ENCODE measurements around the gene TMEM235.
A peak's percentile ranks its signal among the peaks of the same experiment; 100 is the strongest.

The TMEM235 gene

DNA sequence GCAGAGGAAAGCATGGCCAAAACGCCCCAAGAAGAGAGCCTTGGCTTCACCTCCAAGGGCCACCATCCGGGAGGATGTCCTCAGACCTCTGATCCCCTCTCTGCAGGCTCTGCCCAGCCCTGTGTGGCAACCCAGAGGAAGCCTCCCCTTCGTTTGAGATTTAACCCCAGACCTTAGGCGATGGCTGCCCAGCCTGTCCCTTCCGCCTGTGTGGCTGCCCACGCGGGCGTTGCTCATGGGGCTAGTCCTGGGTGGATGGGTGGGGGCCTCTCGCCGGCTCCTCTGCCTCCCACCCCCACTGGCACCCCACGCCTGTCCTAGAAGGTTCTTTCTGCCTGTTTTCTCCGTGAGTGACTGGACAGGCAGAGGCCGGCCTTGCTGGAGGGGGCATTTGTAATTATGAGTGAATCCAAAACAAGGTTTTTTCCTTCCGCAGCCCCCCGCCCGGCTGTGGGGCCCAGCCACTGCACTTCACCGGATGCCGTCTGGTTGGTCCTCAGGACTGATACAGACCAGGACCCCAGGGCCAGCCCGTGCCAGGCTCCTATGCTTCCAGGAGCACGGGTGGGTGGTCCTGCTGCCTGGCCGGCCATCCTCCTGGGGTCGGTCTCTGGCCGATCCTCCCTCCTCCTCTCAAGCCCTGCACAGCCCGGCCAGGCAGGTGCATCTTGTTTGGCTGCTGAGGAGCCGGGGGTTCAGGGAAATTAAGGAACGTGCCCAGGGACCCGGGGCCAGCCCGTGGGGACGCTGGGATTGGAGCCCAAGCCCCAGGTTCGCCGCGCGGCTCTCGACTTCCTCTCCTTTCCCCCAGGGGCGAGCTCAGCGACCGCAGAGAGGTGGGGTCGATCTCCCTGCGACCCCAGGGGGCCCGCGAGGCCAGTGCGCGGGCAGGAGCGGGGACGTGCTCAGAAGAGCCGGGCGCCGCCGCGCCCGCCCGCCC lies at the start of gene TMEM235:
TSS of gene TMEM235 (plus strand) at position 636 of the 940 bp plus-strand sequence. CDS start 393 bp downstream, outside the sequence.
- DNase-seq: no peak

DNA sequence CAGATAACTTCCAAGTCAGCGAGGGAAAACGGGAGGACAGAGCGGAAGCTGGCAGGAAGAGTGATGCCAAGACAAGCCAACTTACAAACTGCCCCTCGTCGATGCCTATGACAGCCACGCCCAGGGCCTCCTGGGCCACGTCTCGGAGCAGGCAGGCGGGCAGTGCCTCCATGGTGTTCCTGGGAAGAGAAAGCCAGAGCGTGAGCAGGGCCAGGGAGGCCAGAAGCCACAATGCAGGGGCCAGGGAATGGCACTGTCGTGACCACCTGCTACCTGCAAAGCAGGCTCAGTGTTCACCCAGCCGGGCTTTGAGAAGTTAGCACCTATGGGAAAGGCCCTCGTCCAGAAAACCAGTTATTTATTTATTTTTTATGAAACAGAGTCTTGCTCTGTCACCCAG lies 48.9 kb upstream of the TMEM235 start:
- DNase-seq: no peak

DNA sequence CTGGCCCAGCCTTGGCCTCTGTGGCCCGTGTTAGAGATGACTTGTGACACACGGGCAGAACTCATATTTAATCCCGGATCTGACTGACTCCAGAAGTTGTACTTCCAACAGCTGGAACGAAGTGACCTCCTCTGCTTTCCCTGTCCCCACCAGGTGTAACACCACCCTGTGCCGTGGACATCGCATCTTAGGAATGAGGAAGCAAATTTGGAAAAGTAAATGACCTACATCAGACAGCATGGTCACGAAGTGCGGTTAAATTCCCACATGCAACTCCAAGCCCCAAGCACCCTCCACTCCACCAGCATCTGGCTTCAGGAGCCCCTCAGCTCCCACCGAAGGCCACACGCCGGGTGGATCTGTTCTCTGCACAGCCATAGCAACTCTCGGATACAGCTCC lies 47.5 kb upstream of the TMEM235 start:
- no peak for DNase-seq

DNA sequence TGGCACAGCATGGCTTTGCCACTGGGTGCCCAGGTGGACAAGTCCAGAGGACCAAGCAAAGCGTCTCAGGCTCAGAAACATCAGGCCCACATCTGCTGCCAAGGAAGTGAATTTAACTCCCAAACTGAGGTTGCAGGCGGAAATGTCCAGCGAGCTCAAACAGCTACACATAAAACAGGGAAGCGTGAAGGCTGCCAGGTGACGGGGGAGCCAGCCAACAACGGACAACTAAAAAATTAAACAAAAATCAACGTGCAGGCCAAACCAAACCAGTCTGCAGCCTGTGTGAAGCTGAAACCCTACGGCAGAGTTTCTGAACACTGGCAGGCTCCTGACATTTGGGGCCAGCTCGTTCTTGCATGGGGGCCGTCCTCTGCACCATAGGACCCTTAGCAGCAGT lies 47.1 kb upstream of the TMEM235 start:
- DNase-seq: no peak

DNA sequence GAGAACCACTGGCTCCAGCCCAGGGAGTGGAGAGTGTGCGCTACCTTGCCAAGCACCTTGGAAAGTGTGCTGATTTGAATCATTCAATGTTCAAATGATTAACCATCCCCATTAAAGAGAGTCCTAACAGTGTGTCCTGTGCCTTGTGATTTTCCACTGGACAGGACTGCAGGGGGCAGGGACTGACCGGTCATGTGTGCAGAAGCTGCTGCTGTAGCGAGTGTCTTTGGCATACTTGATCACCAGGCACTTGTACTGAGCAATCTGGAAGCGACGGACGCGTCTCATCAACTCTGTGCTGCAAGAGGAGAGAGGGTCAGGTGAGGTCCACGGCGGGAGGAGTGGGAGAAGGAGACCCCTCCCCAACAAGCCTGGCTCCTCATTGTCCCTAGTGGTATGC lies 46.6 kb upstream of the TMEM235 start:
- no peak for DNase-seq

DNA sequence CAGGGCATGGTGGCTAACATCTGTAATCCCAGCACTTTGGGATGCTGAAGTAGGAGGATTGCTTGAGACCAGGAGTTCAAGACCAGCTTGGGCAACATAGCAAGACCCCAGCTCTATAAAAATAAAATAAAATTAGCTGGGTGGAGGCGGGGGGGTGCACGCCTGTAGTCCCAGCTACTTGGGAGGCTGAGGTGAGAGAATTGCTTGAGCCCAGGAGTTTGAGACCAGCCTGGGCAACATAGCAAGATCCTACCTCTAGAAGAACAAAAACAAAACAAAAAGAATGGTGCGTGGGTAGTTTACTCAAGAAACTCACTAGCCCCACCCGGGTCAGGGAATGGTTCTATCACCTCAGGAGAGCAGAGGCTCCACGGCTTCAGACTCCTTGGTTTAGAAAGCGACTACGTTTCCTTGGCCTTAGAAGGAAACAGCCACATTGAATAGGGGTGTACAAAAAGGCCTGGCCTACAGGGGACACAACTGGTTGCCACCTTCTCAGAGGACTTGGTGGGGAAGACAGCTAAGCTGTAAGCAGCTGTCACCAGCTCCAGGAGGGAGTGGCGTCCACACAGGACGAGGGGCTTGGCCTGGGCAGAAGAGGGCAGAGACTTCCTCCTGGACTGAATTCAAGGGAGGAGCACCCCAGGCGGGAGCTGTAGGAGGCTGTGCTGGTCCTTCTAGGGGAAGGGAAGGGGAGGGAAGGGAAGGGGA lies 45.3 kb upstream of the TMEM235 start:
- no peak for DNase-seq

DNA sequence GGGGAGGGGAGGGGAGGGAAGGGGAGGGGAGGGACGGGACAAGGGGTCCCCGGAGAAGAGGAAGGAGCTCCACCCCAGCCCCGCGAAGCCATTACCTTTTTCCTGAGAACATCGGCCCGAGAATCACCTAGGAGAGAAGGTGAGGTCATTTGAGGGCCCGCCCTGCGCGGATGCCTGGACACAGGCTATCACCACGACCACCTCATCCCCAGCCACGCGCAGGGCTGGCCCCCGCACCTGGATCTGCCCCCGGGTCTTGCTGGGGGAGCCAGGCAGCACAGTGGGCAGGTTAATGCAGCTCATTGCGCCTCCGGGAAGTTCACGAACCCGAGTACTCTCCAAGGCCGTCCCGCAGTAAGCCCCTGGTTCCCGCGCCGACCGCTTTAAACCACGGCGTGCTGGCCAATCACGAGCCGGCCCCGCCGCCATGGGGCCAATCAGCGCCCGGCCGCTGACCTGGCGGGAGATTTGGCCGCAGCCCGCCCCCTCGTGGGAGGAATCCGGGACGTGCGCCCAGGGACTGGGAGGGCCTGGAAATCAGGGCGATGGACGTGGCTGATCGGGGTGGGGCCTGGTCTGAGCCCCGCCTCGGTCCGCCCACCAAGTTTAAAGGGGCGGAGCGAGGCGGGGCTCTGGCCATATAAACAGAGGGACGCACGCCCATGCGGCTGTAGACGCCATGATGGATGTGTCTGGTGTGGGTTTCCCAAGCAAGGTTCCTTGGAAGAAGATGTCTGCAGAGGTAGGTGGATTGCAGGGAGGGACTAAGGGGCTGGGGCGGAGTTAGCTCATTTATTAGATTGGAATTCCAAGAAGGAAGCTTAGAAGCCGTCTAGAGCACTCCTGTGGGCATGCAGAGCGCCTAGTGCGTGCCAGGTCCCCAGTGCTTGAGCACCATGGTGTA lies 44.5 kb upstream of the TMEM235 start, which contains the start of the genes AFMID and TK1:
TSS of gene AFMID (plus strand) at position 671 of the 904 bp plus-strand sequence. CDS start at position 680, 9 bp downstream.
TSS of gene TK1 (minus strand) at position 361 of the 904 bp plus-strand sequence. CDS start at position 303, 58 bp downstream.
- DNase-seq: peak; percentile 88

DNA sequence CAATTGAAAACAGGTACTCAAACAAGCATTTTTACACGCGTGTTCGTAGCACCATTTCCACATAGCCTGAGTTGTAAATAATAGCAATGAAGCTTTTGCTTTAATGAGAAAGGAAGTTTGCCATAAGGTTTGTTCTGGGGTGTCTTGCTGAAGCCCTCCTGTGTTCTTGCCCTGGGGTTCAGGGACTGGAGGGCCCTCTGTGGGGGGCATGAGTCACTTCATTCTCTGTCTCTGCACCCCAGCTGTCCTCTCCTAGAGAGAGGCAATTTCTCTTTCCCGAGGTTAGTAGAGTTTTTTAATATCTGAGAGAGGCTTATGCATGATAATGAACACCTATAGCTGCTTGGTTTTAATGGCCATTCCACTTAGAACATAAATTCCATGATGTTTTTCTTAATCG lies 34.7 kb upstream of the TMEM235 start:
- DNase-seq: no peak

DNA sequence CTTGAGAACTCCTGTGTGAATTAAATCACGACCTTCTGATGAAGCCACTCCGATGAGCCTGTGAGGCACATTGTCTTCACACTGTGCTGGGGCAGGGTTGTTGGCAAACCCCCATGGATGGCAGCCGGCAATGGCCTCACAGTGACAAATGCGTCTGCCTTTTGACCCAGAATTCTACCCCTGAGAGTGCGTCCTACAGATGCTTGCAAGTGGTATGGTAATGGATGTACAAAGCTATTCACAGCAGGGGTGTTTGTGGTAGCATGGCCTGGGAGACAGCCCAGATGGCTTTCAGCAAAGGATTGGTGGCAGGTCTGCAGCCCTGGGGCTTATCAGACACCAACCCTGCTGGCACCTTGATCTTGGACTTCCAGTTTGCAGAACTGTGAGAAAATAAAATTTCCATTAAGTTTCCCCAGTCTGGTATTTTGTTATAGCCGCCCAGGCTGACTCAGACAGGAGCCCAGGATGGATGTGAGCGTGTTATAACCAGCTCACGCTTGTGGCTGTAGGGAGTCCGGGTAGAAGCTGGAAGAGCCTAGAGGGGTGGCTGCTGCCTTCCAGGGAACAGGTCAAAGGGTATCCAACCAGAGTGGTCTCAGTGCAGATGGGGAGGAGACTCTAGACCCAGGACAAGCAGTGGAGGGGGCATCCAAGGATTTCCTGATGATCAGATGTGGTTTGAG lies 34.1 kb upstream of the TMEM235 start:
- no peak for DNase-seq

DNA sequence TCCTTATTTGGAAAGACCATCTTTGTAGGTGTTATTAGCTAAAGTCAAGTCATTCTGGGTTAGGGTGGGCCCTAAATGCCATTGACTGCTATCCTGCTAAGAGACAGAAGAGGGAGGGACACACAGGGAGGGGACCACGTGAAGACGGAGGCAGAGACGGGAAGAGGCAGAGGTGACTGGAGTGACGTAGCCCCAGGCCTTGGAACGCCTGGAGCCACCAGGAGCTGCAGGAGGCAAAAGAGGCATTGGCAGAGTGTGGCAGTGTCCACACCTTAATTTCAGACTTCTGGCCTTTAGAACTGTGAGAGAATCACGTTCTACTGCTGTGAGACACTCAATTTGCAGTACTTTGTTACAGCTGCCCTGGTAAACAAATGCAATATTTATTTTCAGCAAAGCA lies 31.0 kb upstream of the TMEM235 start:
- DNase-seq: no peak

DNA sequence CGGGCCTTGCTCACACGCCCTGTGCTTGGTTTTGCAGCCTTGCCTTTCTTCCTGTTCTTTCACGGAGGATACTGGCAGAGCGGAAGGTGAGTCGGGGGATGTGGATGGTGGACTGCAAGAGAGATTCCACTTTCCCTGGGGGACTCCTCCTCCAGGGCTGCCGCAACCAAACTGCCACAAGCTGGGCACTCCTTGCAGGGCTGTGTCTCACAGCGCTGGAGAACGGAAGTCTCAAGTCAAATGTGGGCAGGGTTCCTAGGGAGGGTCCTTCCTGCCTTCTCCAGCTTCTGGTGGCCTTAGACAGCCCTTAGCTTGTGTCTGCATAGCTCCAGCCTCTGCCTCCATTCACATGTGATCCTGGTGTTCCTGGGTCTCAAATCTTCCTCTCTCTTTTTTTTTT lies 28.8 kb upstream of the TMEM235 start:
- no peak for DNase-seq

DNA sequence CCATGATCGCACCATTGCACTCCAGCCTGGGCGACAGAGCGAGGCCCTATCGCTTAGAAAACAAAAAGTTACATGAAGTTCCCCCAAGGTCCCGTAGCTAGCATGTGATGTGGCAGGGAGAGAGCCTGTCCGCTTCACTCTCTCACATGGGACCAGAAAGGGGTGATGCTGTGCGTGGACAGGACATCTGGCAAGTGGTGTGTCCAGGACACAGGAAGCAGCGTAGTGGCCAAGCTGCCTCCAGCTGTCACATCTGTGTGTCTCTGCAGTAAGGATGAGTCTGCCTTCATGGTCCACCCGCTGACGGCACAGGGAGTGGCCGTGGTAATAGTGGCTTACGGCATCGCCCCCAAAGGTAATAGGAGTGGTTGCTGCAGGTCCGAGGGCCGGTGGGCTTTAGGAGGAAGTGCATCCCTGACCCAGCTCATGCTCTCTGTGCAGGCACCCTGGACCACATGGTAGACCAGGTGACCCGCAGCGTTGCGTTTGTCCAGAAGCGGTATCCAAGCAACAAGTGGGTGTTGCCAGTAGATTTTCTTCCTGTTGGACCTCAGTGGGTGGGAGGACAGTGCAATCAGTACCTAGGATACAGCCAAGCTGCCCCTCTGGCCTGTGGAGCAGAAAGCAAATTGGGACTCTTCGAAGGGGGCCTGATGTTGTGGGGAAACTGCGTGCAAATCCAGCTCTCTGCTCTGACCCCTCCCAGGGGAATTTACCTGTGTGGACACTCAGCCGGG lies 26.9 kb upstream of the TMEM235 start:
- DNase-seq: no peak

DNA sequence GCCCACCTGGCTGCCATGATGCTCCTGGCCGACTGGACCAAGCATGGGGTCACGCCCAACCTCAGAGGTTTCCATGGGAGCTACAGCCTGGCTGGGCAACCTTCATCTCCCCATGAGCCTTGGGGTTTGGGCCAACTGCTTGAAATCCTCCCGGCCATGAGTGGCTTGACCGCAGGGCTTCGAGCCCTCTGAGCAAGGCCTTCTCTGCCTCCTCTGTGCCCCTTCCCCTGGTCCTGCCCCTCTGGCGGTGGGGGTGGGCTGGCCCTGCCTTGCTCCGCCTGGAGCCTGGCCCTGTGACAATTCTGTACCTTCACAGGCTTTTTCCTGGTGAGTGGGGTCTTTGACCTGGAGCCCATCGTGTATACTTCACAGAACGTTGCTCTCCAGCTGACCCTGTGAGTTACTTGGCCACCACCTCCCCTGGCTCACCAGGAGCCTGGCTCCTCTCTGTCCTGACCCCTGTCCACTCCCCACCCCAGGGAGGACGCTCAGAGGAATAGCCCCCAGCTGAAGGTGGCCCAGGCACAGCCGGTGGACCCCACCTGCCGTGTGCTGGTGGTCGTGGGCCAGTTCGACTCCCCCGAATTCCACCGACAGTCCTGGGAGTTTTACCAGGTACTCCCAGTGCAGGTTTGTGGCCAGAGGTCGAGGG lies 26.2 kb upstream of the TMEM235 start:
- no peak for DNase-seq

DNA sequence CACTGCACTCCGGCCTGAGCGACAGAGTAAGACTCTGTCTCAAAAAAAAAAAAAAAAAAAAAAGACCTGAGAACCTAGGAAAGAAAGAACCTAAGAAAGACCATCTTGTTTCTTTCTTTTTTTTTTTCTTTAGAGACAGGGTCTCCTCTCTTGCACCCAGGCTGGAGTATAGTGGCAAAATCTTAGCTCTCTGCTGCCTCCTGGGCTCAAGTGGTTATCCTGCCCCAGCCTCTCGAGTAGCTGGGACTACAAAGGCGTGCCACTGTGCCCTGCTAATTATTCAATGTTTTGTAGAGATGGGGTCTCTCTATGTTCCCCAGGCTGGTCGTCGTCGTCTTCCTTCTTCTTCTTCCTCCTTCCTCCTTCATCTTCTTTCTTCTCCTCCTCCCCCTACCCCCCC lies 25.1 kb upstream of the TMEM235 start:
- DNase-seq: no peak

DNA sequence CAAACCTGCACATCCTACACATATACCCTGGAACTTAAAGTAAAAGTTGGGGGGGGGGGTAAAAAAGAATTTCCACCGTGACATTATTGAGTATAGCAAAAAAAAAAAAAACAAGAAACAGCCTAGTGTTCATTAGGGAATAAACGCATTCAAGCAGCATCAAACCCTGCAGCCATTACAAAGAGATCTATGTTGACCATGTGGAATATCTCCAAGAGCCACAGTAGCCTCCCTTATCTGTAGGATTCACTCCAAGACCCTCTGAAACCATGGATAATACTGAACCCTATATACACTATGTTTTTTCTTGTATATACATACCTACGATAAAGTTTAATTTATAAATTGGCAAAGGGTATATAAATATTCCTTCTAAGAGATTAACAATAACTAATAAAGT lies 22.9 kb upstream of the TMEM235 start:
- no peak for DNase-seq

DNA sequence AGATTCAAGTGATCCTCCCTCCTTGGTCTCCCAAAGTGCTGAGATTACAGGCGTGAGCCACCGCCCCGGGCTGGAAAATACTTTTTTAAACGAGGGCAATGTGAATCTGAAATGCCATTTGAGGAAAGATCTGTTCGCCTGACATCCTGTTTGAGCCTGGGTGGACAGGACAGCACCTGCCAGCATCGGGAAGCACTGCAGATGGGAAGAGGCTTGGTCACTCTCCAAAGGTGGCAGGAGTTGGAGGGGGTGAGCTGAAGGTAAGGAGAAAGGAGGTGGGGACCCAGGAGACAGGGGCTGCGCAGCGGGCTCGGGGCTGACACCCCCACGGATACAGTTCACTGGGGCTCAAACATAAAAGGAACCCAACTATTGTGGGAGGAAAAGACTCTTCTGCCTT lies 21.3 kb upstream of the TMEM235 start:
- no peak for DNase-seq

DNA sequence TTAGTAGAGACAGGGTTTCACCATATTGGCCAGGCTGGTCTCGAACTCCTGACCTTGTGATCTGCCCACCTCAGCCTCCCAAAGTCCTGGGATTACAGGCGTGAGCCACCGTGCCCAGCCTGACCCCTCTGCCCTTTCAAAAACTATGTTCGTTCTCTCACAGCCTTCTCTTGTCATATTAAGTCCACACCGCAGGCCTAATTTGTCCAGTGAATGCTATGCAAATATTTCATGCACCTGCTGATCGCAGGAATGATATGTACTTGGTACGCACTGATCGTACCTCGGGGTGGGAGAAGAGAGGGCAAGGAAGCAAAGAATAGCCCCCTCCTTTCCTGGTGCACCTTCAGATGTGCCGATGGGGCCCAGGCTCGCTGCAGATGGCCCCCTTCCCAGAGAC lies 20.4 kb upstream of the TMEM235 start:
- no peak for DNase-seq

DNA sequence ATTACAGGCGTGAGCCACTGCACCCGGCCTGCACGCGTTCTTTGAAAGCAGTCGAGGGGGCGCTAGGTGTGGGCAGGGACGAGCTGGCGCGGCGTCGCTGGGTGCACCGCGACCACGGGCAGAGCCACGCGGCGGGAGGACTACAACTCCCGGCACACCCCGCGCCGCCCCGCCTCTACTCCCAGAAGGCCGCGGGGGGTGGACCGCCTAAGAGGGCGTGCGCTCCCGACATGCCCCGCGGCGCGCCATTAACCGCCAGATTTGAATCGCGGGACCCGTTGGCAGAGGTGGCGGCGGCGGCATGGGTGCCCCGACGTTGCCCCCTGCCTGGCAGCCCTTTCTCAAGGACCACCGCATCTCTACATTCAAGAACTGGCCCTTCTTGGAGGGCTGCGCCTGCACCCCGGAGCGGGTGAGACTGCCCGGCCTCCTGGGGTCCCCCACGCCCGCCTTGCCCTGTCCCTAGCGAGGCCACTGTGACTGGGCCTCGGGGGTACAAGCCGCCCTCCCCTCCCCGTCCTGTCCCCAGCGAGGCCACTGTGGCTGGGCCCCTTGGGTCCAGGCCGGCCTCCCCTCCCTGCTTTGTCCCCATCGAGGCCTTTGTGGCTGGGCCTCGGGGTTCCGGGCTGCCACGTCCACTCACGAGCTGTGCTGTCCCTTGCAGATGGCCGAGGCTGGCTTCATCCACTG lies 17.3 kb upstream of the TMEM235 start, which contains the start of gene BIRC5:
TSS of gene BIRC5 (plus strand) at position 238 of the 690 bp plus-strand sequence. CDS start at position 302, 64 bp downstream.
- DNase-seq: peak; percentile 70

DNA sequence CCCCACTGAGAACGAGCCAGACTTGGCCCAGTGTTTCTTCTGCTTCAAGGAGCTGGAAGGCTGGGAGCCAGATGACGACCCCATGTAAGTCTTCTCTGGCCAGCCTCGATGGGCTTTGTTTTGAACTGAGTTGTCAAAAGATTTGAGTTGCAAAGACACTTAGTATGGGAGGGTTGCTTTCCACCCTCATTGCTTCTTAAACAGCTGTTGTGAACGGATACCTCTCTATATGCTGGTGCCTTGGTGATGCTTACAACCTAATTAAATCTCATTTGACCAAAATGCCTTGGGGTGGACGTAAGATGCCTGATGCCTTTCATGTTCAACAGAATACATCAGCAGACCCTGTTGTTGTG lies 16.7 kb upstream of the TMEM235 start:
- DNase-seq: no peak

Data from DMS153 (cell line).